Peyer's patch (tissue), 4 donors: Measurements from ENCODE around the gene PCMT1.

ENCODE experiments used
- CTCF ChIP-seq, 6 experiments: fragments of 450-650 bp in 4 of 6; fragments of 200-600 bp in 2 of 6; sonication (generic) in 1 of 6; IDR thresholded peaks; one replicate each; pipeline ENCODE4 v1.5.1; 2017 to 2019; ENCODE audit warnings: antibody characterized with exemption in 6 of 6, mild to moderate bottlenecking in 3 of 6, moderate library complexity in 1 of 6
- POLR2A ChIP-seq, 2 donors: fragments of 450-650 bp; IDR thresholded peaks; one replicate each; pipeline ENCODE4 v1.5.1; 2017; ENCODE audit warnings: antibody characterized with exemption in 2 of 2, mild to moderate bottlenecking in 2 of 2, moderate library complexity in 2 of 2

- no peak for TF ChIP-seq CTCF (IDR thresholded peaks at IDR 0.05)
- no peak for TF ChIP-seq POLR2A (IDR thresholded peaks at IDR 0.05)
These were observed 73.5 kb downstream of the PCMT1 start for GRCh38 chr6:149823013-149823412.
